Measurements from ENCODE around the gene RABL2B. TPM values are rescaled to one million over a fixed set of nuclear protein-coding genes. Genes with fewer than 3 reads are reported as not detected.

Gene RABL2B
- polyA plus RNA-seq, 1 donor from 2014 or later = 26.2 TPM

GRCh38 chr22:50728523-50728931 is 54.9 kb downstream of the RABL2B start:
- Histone ChIP-seq H3K27me3 (ENCODE audit: insufficient read depth, low read depth, low read length) (no peaks in the 10 kb centered on the region), H3K27ac (ENCODE audit: low read length) (no peak overlapping the region), H3K36me3 (ENCODE audit: insufficient read depth, low read length) (no peaks in the 10 kb centered on the region), H3K9ac (ENCODE audit: low read length) (no peak overlapping the region), H3K79me2 (replicated peaks; ENCODE audit: insufficient read depth, low read length) (no peaks in the 10 kb centered on the region), H4K20me1 (ENCODE audit: insufficient read depth) (no peaks in the 10 kb centered on the region), H3K4me3 (ENCODE audit: low read length) (no peak overlapping the region), H3F3A (ENCODE audit: insufficient read depth, low read length, poor library complexity, severe bottlenecking) (no peaks in the 10 kb centered on the region), H3K9me3 (ENCODE audit: low read length) (no peaks in the 10 kb centered on the region), H3K9me2 (ENCODE audit: insufficient read depth, low read length) (no peaks in the 10 kb centered on the region), H2AFZ (ENCODE audit: low read depth, low read length) (no peak overlapping the region), H3K4me2 (ENCODE audit: low read length) (no peak overlapping the region)
- TF ChIP-seq EZH2 (IDR thresholded peaks at IDR 0.05; ENCODE audit: borderline replicate concordance, insufficient read depth, low read length, poor library complexity, severe bottlenecking) = no peak
- no peak for TF ChIP-seq MXI1 (conservative IDR thresholded peaks at IDR 0.05; ENCODE audit: poor library complexity, severe bottlenecking)
- no peak for TF ChIP-seq SMC3 (conservative IDR thresholded peaks at IDR 0.05; ENCODE audit: poor library complexity)
- TF ChIP-seq CTCF (IDR thresholded peaks at IDR 0.05; ENCODE audit: poor library complexity, severe bottlenecking) = no peak
- no peak for TF ChIP-seq TAF1 (IDR thresholded peaks at IDR 0.05; ENCODE audit: low read depth)
- TF ChIP-seq EP300 (conservative IDR thresholded peaks at IDR 0.05; ENCODE audit: poor library complexity, severe bottlenecking) = no peak
- no peak for TF ChIP-seq POLR2AphosphoS5 (IDR thresholded peaks at IDR 0.05)
- no peak for TF ChIP-seq RAD21 (conservative IDR thresholded peaks at IDR 0.05)
- TF ChIP-seq REST (IDR thresholded peaks at IDR 0.05; ENCODE audit: borderline replicate concordance) = no peak

GRCh38 chr22:50727678-50728522 is 55.5 kb downstream of the RABL2B start:
- Histone ChIP-seq H3K9me2 (ENCODE audit: insufficient read depth, low read length) (no peaks in the 10 kb centered on the region), H4K20me1 (ENCODE audit: insufficient read depth) (no peaks in the 10 kb centered on the region), H3K27ac (ENCODE audit: low read length) (no peak overlapping the region), H3K4me3 (ENCODE audit: low read length) (no peak overlapping the region), H3K4me2 (ENCODE audit: low read length) (no peak overlapping the region), H3K9me3 (ENCODE audit: low read length) (no peaks in the 10 kb centered on the region), H3K36me3 (ENCODE audit: insufficient read depth, low read length) (no peaks in the 10 kb centered on the region), H3F3A (ENCODE audit: insufficient read depth, low read length, poor library complexity, severe bottlenecking) (no peaks in the 10 kb centered on the region), H3K9ac (ENCODE audit: low read length) (no peak overlapping the region), H3K79me2 (replicated peaks; ENCODE audit: insufficient read depth, low read length) (no peaks in the 10 kb centered on the region), H2AFZ (ENCODE audit: low read depth, low read length) (no peak overlapping the region), H3K27me3 (ENCODE audit: insufficient read depth, low read depth, low read length) (no peaks in the 10 kb centered on the region)
- TF ChIP-seq REST (IDR thresholded peaks at IDR 0.05; ENCODE audit: borderline replicate concordance) (no peak), EP300 (conservative IDR thresholded peaks at IDR 0.05; ENCODE audit: poor library complexity, severe bottlenecking) (no peak), RAD21 (conservative IDR thresholded peaks at IDR 0.05) (no peak), MXI1 (conservative IDR thresholded peaks at IDR 0.05; ENCODE audit: poor library complexity, severe bottlenecking) (no peak), CTCF (IDR thresholded peaks at IDR 0.05; ENCODE audit: poor library complexity, severe bottlenecking) (no peak)

All from neural cell (in vitro differentiated cells).